IPS-18a (cell line): ENCODE data around the gene LAPTM5.
A peak's percentile ranks its signal among the peaks of the same experiment; 100 is the strongest.

Experiments used
- H3K27ac ChIP-seq: one replicate; pipeline ENCODE4 v1.5.1; 2013; ENCODE audit warnings: low read length
- H3K27me3 ChIP-seq: one replicate; pipeline ENCODE4 v1.6.1; 2013; ENCODE audit warnings: mild to moderate bottlenecking, low read length; ENCODE audit not compliant: control insufficient read depth, insufficient read depth
- H3K36me3 ChIP-seq: one replicate; pipeline ENCODE4 v1.6.1; 2013; ENCODE audit warnings: low read depth, low read length; ENCODE audit not compliant: control insufficient read depth
- H3K4me1 ChIP-seq: one replicate; pipeline ENCODE4 v1.6.1; 2013; ENCODE audit warnings: low read depth, low read length; ENCODE audit not compliant: control insufficient read depth
- H3K4me3 ChIP-seq: one replicate; pipeline ENCODE4 v1.5.1; 2013; ENCODE audit warnings: low read length
- H3K9ac ChIP-seq: one replicate; pipeline ENCODE4 v1.6.1; 2013; ENCODE audit warnings: mild to moderate bottlenecking, low read length, moderate library complexity
- H3K9me3 ChIP-seq: one replicate; pipeline ENCODE4 v1.6.1; 2013; ENCODE audit warnings: low read depth, low read length; ENCODE audit not compliant: control insufficient read depth

LAPTM5 gene

DNA sequence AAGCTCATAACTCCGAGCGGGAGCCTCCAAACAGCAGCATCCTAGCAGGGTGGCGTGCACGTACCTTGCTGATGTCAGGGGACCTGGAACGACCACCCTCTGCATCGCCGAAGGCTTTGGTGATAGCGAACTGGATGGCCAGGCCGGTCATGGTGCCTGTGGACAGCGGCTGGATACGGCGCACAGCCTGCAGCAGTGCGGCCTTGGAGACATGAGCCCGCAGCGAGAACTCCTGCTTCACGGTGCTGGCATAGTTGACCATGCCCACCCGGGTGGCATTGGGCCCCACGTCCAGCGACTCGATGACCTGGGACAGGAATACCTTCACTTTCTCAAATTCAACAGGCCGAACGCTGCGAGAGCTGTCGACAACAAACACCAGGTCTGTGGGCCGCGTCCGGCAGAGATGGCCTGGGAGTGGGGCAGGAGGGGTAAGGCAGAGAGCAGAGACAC, 36.2 kb downstream of the LAPTM5 start:
- Histone ChIP-seq H3K27me3 (no peaks in the 10 kb centered on the region), H3K4me1 (no peaks in the 10 kb centered on the region), H3K27ac (no peak overlapping the region)

DNA sequence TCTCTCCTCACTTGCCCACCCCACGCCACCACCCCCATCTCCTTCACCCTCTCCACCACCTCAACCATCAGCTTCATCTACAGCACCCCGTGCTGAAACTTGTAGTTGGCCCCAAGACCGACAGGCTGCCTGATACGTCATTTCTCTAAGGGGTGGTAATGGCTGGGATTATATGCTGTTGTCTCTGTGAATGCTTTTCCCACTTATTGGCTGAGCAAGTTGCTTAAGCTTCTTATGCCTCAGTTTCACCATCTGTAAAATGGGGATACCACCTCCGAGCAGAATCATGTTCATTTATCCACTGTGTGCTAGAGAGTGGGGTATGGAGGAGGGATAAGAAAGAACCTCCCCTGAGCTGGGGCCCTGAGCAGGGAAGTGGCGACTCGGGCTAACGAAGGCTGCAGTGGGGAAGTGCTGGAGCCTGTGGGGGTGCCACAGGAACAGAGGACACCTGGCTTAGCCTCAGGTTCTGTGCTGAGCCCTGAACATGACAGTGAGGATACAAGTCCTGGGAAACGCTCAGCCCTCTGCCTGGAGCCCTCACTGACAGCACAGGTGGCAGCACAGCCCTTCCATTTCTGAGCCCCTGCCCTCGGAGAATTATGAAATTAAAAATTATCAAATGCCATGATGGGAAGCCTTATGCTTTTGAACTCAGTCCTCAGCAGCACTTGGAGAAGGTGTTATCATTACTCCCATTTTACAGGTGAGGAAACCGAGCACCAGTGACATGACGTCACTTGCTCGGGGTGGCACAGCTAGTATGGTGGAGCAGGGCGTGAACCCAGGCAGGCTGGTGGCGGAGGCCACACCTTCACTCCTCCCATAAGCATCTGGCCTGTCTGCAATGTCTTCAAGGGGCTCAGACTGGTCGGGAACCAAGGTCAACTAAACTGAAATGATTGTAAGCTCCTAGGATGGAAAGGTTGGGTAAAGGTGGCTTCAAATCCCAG, 37.0 kb downstream of the LAPTM5 start:
- Histone ChIP-seq H3K4me3 (no peak overlapping the region), H3K27ac (no peak overlapping the region), H3K9me3 (peaks cover 4% of the 10 kb centered on the region), H3K9ac (no peak overlapping the region), H3K4me1 (no peaks in the 10 kb centered on the region), H3K27me3 (no peaks in the 10 kb centered on the region), H3K36me3 (no peaks in the 10 kb centered on the region)

More for the DNA sequence above, 36.2 kb downstream of the LAPTM5 start:
- no peaks in the 10 kb centered on the region for H3K9me3 ChIP-seq
- H3K4me3 ChIP-seq: no peak overlapping the region
- no peaks in the 10 kb centered on the region for H3K36me3 ChIP-seq
- no peak overlapping the region for H3K9ac ChIP-seq

DNA sequence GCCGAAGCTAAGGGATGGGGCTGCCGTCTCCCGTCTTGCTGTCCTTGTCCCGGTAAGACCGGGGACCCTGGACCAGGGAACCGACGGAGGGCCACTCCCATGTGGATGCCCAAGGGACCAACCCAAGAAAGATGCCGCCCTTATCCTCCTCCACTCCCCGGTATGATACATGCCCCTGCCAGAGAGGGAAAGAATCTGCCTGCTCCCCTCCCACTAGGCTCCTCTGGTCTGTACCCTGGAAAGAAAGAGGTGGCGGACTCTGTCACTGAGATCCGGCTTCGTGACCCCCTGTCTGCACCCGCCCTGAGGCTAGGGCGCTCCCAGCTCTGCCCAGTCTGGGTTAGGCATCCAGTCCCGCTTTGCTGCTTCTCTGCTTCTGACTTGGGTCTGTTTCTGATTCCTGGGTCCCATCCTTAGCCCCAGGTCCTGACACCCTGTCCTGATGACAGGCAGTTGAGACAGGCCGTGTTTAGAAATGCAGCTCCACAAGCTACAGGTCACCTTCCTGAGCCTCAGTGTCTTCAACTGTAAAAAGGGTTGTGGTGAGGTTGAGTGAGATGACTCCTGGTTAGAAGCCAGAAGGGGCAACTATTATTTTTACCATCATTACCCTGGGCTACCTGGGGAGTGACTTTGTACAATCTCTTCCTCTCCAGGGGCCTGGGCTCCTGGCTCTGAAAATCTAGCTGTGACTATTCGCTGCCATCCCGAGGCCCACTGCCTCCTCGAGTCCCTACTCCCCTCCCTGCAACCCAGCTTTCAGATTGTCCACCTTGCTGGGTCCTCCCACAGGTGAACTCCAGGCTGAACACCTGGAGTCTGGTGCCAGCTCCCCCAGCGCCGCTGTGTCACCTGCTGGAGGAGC, 37.9 kb downstream of the LAPTM5 start:
- Histone ChIP-seq H3K9me3 (peaks cover 5% of the 10 kb centered on the region), H3K9ac (no peak overlapping the region), H3K4me3 (peak overlapping the region; percentile 74), H3K27ac (no peak overlapping the region), H3K27me3 (no peaks in the 10 kb centered on the region), H3K4me1 (no peaks in the 10 kb centered on the region), H3K36me3 (no peaks in the 10 kb centered on the region)

DNA sequence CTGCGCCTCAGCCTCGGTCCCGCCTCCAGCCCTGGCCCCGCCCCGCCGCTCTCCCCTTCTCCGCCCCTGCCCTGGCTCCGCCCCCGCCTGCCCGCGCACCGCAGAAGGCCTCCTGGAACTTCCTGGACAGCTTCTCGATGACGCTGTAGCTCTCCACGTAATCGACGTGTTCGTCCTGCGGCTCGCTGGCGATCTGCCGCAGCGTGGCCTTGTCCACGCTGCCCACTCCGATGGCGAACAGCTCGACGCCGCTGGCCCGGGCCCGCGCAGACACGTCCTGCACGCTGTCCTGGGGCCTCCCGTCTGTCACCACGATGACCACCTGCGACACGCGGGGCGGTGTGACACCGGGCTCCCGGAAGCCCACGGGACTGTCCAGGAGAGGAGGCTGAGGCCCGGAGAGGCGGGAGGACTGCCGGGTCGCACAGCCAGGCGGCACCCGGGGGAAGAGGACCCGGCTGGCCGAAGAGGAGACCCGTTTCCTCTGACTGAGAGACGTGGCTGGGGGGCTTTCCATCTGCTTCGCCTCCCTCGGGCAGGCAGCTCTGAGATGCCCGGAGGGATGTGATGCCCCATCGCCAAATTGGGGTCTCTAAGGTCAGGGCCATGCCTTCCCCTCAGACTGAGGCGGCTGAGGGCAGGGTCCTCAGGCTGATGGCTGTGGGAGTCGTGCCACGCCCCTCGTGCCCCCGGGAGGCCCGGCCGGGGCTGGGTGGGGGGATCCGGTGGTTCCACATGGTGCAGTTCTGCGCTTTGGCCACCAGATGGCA, 38.8 kb downstream of the LAPTM5 start:
- H3K36me3 ChIP-seq: no peaks in the 10 kb centered on the region
- H3K27ac ChIP-seq: no peak overlapping the region
- no peaks in the 10 kb centered on the region for H3K4me1 ChIP-seq
- peak overlapping the region; percentile 74 for H3K4me3 ChIP-seq
- H3K9me3 ChIP-seq: peaks cover 5% of the 10 kb centered on the region
- H3K27me3 ChIP-seq: no peaks in the 10 kb centered on the region
- H3K9ac ChIP-seq: no peak overlapping the region

DNA sequence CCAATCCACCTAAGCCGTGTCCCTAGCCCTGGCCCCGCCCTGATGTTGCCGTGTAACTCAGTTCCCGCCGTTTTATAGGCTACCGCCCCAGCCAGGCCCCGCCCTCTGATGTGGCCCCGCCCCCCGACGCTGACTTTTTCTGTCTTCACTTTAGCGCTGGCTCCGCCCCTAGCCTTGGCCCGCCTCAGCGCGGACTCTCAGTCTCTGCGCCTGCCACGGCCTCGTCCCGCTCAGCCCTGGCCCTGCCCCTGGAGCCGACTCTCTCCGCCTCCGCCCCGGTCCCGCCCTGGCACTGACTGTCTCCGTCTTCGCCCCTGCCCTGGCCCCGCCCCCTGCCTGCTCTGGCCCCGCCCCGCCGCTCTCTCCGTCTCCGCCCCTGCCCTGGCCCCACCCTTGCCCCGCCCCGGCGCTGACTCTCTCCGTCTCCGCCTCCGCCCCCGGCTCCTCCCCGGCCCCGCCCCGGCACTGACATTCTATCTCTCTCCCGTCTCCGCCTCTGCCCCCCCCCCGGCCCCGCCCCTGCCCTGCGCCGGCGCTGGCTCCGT, 39.4 kb downstream of the LAPTM5 start:
- Histone ChIP-seq H3K27me3 (no peaks in the 10 kb centered on the region), H3K9me3 (peaks cover 5% of the 10 kb centered on the region), H3K9ac (no peak overlapping the region), H3K27ac (no peak overlapping the region), H3K4me3 (peak overlapping the region; percentile 51), H3K4me1 (no peaks in the 10 kb centered on the region), H3K36me3 (no peaks in the 10 kb centered on the region)

DNA sequence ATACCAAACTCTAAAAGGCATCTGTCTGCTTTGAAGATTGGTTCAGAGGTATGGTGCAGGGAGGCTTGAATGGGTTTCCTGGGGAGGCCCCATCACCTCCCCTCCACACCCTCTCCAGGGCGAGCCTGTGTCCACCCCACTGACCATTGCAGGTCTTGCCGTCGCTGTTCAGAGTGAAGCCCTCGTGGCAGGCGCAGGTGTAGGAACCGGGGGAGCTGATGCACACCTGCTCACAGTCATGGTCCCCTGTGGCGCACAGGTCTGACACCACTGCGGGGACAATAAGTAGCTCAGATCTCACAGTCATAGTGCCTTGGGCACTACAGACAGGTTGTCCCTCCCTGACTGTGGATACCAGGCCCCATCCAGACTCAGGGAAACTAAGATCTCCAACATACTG, 40.9 kb downstream of the LAPTM5 start:
- H3K27ac ChIP-seq: no peak overlapping the region
- H3K4me3 ChIP-seq: no peak overlapping the region
- H3K27me3 ChIP-seq: no peaks in the 10 kb centered on the region
- no peaks in the 10 kb centered on the region for H3K4me1 ChIP-seq
- no peaks in the 10 kb centered on the region for H3K36me3 ChIP-seq
- H3K9ac ChIP-seq: no peak overlapping the region
- peaks cover 5% of the 10 kb centered on the region for H3K9me3 ChIP-seq

DNA sequence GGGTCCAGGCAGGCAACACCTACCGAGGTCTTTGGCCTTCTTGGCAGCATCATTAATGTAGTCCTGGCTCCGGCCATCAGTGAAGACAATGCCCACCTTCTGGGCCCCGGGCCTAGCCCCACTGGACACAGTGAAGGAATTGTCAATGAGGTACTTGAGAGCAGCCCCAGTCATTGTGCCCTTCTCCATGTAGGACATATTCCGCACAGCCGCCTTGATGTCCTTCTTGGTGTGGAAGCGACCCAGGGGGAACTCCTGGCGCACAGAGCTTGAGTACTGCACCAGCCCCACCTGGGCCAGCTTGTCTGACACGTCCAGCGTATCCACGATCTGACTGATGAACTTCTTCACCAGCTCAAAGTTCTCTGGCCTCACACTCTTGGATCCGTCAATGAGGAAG, 41.7 kb downstream of the LAPTM5 start:
- no peak overlapping the region for H3K9ac ChIP-seq
- no peak overlapping the region for H3K27ac ChIP-seq
- no peaks in the 10 kb centered on the region for H3K27me3 ChIP-seq
- peaks cover 5% of the 10 kb centered on the region for H3K9me3 ChIP-seq
- no peaks in the 10 kb centered on the region for H3K4me1 ChIP-seq
- no peak overlapping the region for H3K4me3 ChIP-seq
- H3K36me3 ChIP-seq: no peaks in the 10 kb centered on the region

DNA sequence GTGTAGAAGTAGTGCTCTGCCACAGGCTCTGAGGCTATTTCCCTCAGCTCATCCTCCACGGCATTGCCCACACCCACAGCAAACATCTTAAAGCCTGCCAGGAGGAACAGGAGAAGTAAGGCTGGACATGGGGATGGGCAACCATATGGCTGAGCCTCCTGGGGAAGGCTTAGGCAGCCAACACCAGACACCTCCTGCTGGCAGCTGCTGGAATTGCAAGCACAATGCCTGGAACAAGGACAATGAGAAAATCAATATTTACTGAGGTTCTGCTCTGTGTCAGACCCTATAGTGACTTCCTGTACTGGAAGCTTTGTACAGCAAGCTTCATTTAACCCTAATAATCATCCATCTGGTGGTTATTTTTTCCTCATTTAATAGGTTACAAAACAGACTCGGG, 42.4 kb downstream of the LAPTM5 start:
- no peaks in the 10 kb centered on the region for H3K36me3 ChIP-seq
- H3K27me3 ChIP-seq: no peaks in the 10 kb centered on the region
- peaks cover 5% of the 10 kb centered on the region for H3K9me3 ChIP-seq
- no peak overlapping the region for H3K27ac ChIP-seq
- no peaks in the 10 kb centered on the region for H3K4me1 ChIP-seq
- H3K4me3 ChIP-seq: no peak overlapping the region
- no peak overlapping the region for H3K9ac ChIP-seq

DNA sequence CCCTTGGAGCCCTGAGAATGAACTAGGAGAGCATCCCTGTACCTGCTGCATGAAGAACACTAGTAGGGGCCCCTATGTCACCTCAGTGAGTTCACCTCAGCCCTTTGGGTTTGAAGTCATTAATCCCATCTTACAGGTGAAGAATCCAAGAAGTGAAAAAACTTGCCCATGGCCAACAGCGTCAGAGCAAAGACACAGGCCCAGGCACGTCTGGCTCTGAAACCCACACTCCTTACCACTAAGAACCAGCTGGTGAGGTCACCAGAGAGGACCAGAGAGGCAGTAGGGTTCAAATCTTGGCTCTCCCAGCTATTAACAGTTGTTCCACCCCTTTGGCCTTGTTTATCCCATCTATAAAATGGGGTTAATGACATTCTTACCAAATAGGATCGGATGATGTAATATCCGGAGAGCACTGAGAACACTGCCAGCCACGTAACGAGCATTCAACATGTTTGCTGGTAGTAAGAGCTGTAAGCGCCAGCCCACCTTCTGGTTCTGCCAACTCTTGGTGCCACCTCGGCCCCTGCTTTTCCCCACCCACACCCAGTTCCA, 43.0 kb downstream of the LAPTM5 start:
- Histone ChIP-seq H3K36me3 (no peaks in the 10 kb centered on the region), H3K27me3 (no peaks in the 10 kb centered on the region), H3K9ac (no peak overlapping the region), H3K9me3 (peaks cover 5% of the 10 kb centered on the region), H3K4me3 (no peak overlapping the region), H3K4me1 (no peaks in the 10 kb centered on the region), H3K27ac (no peak overlapping the region)

DNA sequence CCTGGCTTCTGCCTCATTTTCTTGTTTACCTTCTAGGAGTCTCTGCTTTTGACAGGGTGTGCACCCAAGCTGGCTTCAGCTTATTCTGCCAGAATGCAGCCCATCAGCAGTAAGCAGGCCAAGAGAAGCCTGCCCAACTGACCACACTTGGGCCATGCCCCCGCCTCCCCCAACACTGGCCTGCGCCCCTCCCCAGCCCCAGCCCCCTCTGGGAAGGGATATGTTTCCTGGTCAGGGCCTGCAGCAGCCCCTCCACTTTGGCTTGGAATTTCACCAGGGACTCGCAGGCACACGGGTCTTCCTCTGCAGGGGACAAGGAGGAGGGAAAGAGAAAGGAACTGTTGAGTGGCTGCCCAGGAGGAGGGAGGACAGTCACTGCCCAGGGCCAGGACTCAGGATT, 43.5 kb downstream of the LAPTM5 start:
- H3K9me3 ChIP-seq: peaks cover 5% of the 10 kb centered on the region
- H3K4me3 ChIP-seq: no peak overlapping the region
- H3K27ac ChIP-seq: no peak overlapping the region
- H3K4me1 ChIP-seq: no peaks in the 10 kb centered on the region
- H3K36me3 ChIP-seq: no peaks in the 10 kb centered on the region
- H3K27me3 ChIP-seq: no peaks in the 10 kb centered on the region
- H3K9ac ChIP-seq: no peak overlapping the region
